Measurements from ENCODE around the gene ABCC8.

The ABCC8 gene

GRCh38 chr11:17343257-17343656 is 133.4 kb downstream of the ABCC8 start:
- DNase-seq = no peak
